Mammary epithelial cell (primary cell): ENCODE measurements around the gene CTNNBL1.

ENCODE experiments used
- CTCF ChIP-seq, 2 donors: IDR thresholded peaks in 1 of 2; conservative IDR thresholded peaks in 1 of 2; 2 replicates each; pipeline ENCODE4 v1.5.1; 2011 to 2012; ENCODE audit warnings: inconsistent platforms in 2 of 2, low read length in 2 of 2, mild to moderate bottlenecking in 2 of 2, control low read depth in 1 of 2, low read depth in 1 of 2; ENCODE audit not compliant: insufficient read depth in 1 of 2; ENCODE audit errors: extremely low read depth in 1 of 2
- EZH2 ChIP-seq: IDR thresholded peaks from 2 replicates; pipeline ENCODE4 v1.6.1; 2012; ENCODE audit warnings: low read length, inconsistent platforms, borderline replicate concordance

- TF ChIP-seq CTCF (conservative IDR thresholded peaks at IDR 0.05 in 1 of 2, IDR thresholded peaks at IDR 0.05 in 1 of 2; ENCODE audit: extremely low read depth in 1 of 2, insufficient read depth in 1 of 2, low read depth in 1 of 2, low read length in 2 of 2): no peak
- no peak for TF ChIP-seq EZH2
Observed at GRCh38 chr20:37745553-37745952, 51.7 kb downstream of the CTNNBL1 start.
